SH-SY5Y (cell line): ENCODE results near the gene ZBTB46.

Experiments used
- GATA2 ChIP-seq: IDR thresholded peaks from 2 replicates; pipeline ENCODE4 v1.6.1; 2011; ENCODE audit warnings: mild to moderate bottlenecking, low read depth, low read length
- GATA3 ChIP-seq: IDR thresholded peaks from 2 replicates; pipeline ENCODE4 v1.6.1; 2011; ENCODE audit warnings: low read depth, mild to moderate bottlenecking, low read length, moderate library complexity

GRCh38 chr20:63795178-63795830, 35.8 kb downstream of the ZBTB46 start:
- TF ChIP-seq GATA2 = no peak
- no peak for TF ChIP-seq GATA3
